HepG2 (cell line): ENCODE results near the gene TMEM150C. TPM values are rescaled to one million over a fixed set of nuclear protein-coding genes. Genes with fewer than 3 reads are reported as not detected.

Source experiments
- ARHGAP35 ChIP-seq: sonication (generic); formaldehyde crosslinking; IDR thresholded peaks from 2 replicates; pipeline ENCODE4 v1.9.0; 2022; ENCODE audit warnings: mild to moderate bottlenecking, inconsistent platforms, moderate library complexity, missing genetic modification reagents, borderline replicate concordance
- CCAR2 ChIP-seq: fragments of 200-400 bp; formaldehyde crosslinking; optimal IDR thresholded peaks from 2 replicates; pipeline ENCODE3; 2018; ENCODE audit warnings: low read depth, mild to moderate bottlenecking, low read length, moderate library complexity
- CCDC6 ChIP-seq: sonication (generic); formaldehyde crosslinking; IDR thresholded peaks from 2 replicates; pipeline ENCODE4 v1.8.1; 2022; ENCODE audit warnings: mild to moderate bottlenecking, missing genetic modification reagents, moderate library complexity
- EED ChIP-seq: sonication (generic); formaldehyde crosslinking; IDR thresholded peaks from 2 replicates; pipeline ENCODE4 v1.5.0; 2020; ENCODE audit warnings: mild to moderate bottlenecking, missing genetic modification reagents
- ERF ChIP-seq: IDR thresholded peaks from 2 replicates; pipeline ENCODE4 v1.6.1; 2018; ENCODE audit warnings: missing biosample characterization, missing genetic modification reagents
- EZH2 ChIP-seq: conservative IDR thresholded peaks from 2 replicates; pipeline ENCODE4 v1.6.1; 2012; ENCODE audit warnings: mild to moderate bottlenecking, low read depth, low read length, moderate library complexity
- GATAD2A ChIP-seq: IDR thresholded peaks from 2 replicates; pipeline ENCODE4 v1.6.1; 2016
- HOXD1 ChIP-seq: sonication (generic); formaldehyde crosslinking; IDR thresholded peaks from 2 replicates; pipeline ENCODE4 v1.5.0; 2020; ENCODE audit warnings: missing genetic modification reagents
- PHF21A ChIP-seq: sonication (generic); formaldehyde crosslinking; IDR thresholded peaks from 2 replicates; pipeline ENCODE4 v1.5.0; 2020; ENCODE audit warnings: mild to moderate bottlenecking, missing genetic modification reagents
- RBFOX2 ChIP-seq: fragments of 200-400 bp; formaldehyde crosslinking; IDR thresholded peaks from 2 replicates; pipeline ENCODE4 v1.6.1; 2017; ENCODE audit warnings: low read depth, mild to moderate bottlenecking, low read length
- TSC22D2 ChIP-seq: sonication (generic); formaldehyde crosslinking; IDR thresholded peaks from 2 replicates; pipeline ENCODE4 v1.5.1; 2020; ENCODE audit warnings: missing genetic modification reagents, mild to moderate bottlenecking, borderline replicate concordance
- ZBTB1 ChIP-seq: sonication (generic); formaldehyde crosslinking; IDR thresholded peaks from 2 replicates; pipeline ENCODE4 v1.4.0; 2020; ENCODE audit warnings: missing genetic modification reagents, borderline replicate concordance
- ZBTB21 ChIP-seq: sonication (generic); formaldehyde crosslinking; IDR thresholded peaks from 2 replicates; pipeline ENCODE4 v1.4.0; 2020; ENCODE audit warnings: missing genetic modification reagents
- ZNF180 ChIP-seq: sonication (generic); formaldehyde crosslinking; IDR thresholded peaks from 2 replicates; pipeline ENCODE4 v1.4.0; 2020; ENCODE audit warnings: low read depth, missing genetic modification reagents, borderline replicate concordance
- ZNF530 ChIP-seq: sonication (generic); formaldehyde crosslinking; IDR thresholded peaks from 2 replicates; pipeline ENCODE4 v1.5.0; 2020; ENCODE audit warnings: low read depth, mild to moderate bottlenecking, missing genetic modification reagents
- ZNF724P ChIP-seq: sonication (generic); formaldehyde crosslinking; IDR thresholded peaks from 2 replicates; pipeline ENCODE4 v1.8.0; 2022; ENCODE audit warnings: missing genetic modification reagents, borderline replicate concordance
- ZNF792 ChIP-seq: IDR thresholded peaks from 2 replicates; pipeline ENCODE4 v1.6.1; 2016
- polyA plus RNA-seq, 8 experiments: library from polyadenylated mRNA; depleted of rRNA in 3 of 8; stranded (reverse) in 7 of 8; unstranded in 1 of 8; fragments of >200 nt; fragmentation: Illumina TruSeq in 4 of 8; extraction: Trizol in 4 of 8; gene quantifications; 2 replicates each; pipeline versions ENCODE4 v1.2.1 to v1.2.3, GENCODE V29; 2011 to 2016; ENCODE audit warnings: low read depth in 4 of 8, missing spikeins in 1 of 8, mixed read lengths in 1 of 8; ENCODE audit not compliant: insufficient read depth in 1 of 8
- total RNA-seq, 5 experiments: library from RNA; depleted of rRNA; stranded (reverse); fragments of >200 nt; fragmentation: Illumina TruSeq; extraction: Trizol; gene quantifications; 2 replicates each; pipeline ENCODE4 v1.2.3, GENCODE V29; 2016; ENCODE audit warnings: low read depth in 1 of 5
- TF ChIP-seq, protein P1 (sequence below): IDR thresholded peaks from 2 replicates; pipeline ENCODE4 v1.6.1; 2012; ENCODE audit warnings: low read depth, low read length, improper control_type of control experiment
- TF ChIP-seq, protein P2 (sequence below): sonication (generic); formaldehyde crosslinking; IDR thresholded peaks from 2 replicates; pipeline ENCODE4 v1.4.0; 2020; ENCODE audit warnings: missing genetic modification reagents
- TF ChIP-seq, protein P3 (sequence below): sonication (generic); formaldehyde crosslinking; IDR thresholded peaks from 2 replicates; pipeline ENCODE4 v1.4.0; 2020; ENCODE audit warnings: missing genetic modification reagents
- TF ChIP-seq, protein P4 (sequence below): sonication (generic); formaldehyde crosslinking; IDR thresholded peaks from 2 replicates; pipeline ENCODE4 v1.5.1; 2020; ENCODE audit warnings: mild to moderate bottlenecking, missing genetic modification reagents

The TMEM150C gene
- total and polyA plus RNA-seq, 2 of the 13 experiments (the other 11 are each of a cell fraction or from before 2014, with no cell fraction given), result 0.33 to 0.42 TPM

DNA sequence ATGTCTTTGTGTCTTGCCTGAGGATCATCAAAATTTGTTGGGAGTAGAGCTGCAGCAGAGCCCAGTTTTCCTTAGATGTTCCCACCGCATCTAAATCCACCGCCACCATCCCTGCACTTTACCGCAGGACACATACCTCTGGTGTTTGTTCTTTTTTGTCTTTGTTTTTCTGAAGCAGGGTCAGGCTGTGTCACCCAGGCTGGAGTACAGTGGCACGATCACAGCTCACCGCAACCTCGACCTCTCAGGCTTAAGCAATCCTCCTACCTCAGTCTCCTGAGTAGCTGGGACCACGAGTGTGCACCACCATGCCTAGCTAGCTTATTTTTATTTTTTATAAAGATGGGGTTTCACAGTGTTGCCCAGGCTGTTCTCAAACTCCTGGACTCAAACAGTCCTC is 126.8 kb downstream of the TMEM150C start (continued):
- no peak for TF ChIP-seq ARHGAP35 (CRISPR knock-in tag)
- no peak for TF ChIP-seq ZNF180 (CRISPR knock-in tag)
- TF ChIP-seq, protein P1, sequence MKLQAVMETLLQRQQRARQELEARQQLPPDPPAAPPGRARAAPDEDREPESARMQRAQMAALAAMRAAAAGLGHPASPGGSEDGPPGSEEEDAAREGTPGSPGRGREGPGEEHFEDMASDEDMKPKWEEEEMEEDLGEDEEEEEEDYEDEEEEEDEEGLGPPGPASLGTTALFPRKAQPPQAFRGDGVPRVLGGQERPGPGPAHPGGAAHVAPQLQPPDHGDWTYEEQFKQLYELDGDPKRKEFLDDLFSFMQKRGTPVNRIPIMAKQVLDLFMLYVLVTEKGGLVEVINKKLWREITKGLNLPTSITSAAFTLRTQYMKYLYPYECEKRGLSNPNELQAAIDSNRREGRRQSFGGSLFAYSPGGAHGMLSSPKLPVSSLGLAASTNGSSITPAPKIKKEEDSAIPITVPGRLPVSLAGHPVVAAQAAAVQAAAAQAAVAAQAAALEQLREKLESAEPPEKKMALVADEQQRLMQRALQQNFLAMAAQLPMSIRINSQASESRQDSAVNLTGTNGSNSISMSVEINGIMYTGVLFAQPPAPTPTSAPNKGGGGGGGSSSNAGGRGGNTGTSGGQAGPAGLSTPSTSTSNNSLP, result no peak
- TF ChIP-seq TSC22D2 (CRISPR knock-in tag), result no peak
- TF ChIP-seq ZNF724P (CRISPR knock-in tag), result no peak
- peak; percentile 72 for TF ChIP-seq GATAD2A
- TF ChIP-seq ZBTB21 (CRISPR knock-in tag), result no peak
- no peak for TF ChIP-seq CCAR2
- TF ChIP-seq HOXD1 (CRISPR knock-in tag), result no peak
- TF ChIP-seq CCDC6 (CRISPR knock-in tag), result no peak
- TF ChIP-seq, protein P2, sequence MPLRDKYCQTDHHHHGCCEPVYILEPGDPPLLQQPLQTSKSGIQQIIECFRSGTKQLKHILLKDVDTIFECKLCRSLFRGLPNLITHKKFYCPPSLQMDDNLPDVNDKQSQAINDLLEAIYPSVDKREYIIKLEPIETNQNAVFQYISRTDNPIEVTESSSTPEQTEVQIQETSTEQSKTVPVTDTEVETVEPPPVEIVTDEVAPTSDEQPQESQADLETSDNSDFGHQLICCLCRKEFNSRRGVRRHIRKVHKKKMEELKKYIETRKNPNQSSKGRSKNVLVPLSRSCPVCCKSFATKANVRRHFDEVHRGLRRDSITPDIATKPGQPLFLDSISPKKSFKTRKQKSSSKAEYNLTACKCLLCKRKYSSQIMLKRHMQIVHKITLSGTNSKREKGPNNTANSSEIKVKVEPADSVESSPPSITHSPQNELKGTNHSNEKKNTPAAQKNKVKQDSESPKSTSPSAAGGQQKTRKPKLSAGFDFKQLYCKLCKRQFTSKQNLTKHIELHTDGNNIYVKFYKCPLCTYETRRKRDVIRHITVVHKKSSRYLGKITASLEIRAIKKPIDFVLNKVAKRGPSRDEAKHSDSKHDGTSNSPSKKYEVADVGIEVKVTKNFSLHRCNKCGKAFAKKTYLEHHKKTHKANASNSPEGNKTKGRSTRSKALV (CRISPR knock-in tag), result no peak
- no peak for TF ChIP-seq ZNF530 (CRISPR knock-in tag)
- TF ChIP-seq EZH2, result no peak
- TF ChIP-seq ZNF792 (CRISPR knock-in tag), result no peak; the same call in 1 of the 2 replicates
- no peak for TF ChIP-seq RBFOX2
- TF ChIP-seq PHF21A (CRISPR knock-in tag), result 0 out of 2 replicates have a peak, but pooled peaks have one; percentile 25
- 0 out of 2 replicates have a peak, but pooled peaks have one; percentile 55 for TF ChIP-seq ERF (CRISPR knock-in tag)
- TF ChIP-seq, protein P3, sequence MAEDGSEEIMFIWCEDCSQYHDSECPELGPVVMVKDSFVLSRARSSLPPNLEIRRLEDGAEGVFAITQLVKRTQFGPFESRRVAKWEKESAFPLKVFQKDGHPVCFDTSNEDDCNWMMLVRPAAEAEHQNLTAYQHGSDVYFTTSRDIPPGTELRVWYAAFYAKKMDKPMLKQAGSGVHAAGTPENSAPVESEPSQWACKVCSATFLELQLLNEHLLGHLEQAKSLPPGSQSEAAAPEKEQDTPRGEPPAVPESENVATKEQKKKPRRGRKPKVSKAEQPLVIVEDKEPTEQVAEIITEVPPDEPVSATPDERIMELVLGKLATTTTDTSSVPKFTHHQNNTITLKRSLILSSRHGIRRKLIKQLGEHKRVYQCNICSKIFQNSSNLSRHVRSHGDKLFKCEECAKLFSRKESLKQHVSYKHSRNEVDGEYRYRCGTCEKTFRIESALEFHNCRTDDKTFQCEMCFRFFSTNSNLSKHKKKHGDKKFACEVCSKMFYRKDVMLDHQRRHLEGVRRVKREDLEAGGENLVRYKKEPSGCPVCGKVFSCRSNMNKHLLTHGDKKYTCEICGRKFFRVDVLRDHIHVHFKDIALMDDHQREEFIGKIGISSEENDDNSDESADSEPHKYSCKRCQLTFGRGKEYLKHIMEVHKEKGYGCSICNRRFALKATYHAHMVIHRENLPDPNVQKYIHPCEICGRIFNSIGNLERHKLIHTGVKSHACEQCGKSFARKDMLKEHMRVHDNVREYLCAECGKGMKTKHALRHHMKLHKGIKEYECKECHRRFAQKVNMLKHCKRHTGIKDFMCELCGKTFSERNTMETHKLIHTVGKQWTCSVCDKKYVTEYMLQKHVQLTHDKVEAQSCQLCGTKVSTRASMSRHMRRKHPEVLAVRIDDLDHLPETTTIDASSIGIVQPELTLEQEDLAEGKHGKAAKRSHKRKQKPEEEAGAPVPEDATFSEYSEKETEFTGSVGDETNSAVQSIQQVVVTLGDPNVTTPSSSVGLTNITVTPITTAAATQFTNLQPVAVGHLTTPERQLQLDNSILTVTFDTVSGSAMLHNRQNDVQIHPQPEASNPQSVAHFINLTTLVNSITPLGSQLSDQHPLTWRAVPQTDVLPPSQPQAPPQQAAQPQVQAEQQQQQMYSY, result no peak
- TF ChIP-seq EED (CRISPR knock-in tag), result no peak
- TF ChIP-seq, protein P4, sequence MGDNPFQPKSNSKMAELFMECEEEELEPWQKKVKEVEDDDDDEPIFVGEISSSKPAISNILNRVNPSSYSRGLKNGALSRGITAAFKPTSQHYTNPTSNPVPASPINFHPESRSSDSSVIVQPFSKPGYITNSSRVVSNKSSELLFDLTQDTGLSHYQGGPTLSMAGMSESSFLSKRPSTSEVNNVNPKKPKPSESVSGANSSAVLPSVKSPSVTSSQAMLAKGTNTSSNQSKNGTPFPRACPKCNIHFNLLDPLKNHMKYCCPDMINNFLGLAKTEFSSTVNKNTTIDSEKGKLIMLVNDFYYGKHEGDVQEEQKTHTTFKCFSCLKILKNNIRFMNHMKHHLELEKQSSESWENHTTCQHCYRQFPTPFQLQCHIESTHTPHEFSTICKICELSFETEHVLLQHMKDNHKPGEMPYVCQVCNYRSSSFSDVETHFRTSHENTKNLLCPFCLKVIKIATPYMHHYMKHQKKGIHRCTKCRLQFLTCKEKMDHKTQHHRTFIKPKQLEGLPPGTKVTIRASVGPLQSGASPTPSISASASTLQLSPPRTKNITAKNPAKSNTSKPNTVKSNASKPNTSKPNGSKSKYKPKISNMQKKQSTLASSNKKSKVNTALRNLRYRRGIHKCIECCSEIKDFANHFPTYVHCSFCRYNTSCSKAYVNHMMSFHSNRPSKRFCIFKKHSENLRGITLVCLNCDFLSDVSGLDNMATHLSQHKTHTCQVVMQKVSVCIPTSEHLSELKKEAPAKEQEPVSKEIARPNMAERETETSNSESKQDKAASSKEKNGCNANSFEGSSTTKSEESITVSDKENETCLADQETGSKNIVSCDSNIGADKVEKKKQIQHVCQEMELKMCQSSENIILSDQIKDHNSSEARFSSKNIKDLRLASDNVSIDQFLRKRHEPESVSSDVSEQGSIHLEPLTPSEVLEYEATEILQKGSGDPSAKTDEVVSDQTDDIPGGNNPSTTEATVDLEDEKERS, result no peak
- TF ChIP-seq ZBTB1 (CRISPR knock-in tag), result no peak
